ENCODE measurements around the gene PITRM1. TPM values are rescaled to one million over a fixed set of nuclear protein-coding genes. Genes with fewer than 3 reads are reported as not detected.

Gene PITRM1
- total RNA-seq, 4 donors from 2014 or later: 67.6 to 107 (median 74.0) TPM

GRCh38 chr10:3129581-3130340, 42.8 kb downstream of the PITRM1 start:
- ATAC-seq (ENCODE audit: low FRiP score) (peak; percentile 3), DNase-seq (ENCODE audit: low spot score) (no peak)
- TF ChIP-seq, protein P1, sequence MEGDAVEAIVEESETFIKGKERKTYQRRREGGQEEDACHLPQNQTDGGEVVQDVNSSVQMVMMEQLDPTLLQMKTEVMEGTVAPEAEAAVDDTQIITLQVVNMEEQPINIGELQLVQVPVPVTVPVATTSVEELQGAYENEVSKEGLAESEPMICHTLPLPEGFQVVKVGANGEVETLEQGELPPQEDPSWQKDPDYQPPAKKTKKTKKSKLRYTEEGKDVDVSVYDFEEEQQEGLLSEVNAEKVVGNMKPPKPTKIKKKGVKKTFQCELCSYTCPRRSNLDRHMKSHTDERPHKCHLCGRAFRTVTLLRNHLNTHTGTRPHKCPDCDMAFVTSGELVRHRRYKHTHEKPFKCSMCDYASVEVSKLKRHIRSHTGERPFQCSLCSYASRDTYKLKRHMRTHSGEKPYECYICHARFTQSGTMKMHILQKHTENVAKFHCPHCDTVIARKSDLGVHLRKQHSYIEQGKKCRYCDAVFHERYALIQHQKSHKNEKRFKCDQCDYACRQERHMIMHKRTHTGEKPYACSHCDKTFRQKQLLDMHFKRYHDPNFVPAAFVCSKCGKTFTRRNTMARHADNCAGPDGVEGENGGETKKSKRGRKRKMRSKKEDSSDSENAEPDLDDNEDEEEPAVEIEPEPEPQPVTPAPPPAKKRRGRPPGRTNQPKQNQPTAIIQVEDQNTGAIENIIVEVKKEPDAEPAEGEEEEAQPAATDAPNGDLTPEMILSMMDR (IDR thresholded peaks at IDR 0.05): no peak

DNA sequence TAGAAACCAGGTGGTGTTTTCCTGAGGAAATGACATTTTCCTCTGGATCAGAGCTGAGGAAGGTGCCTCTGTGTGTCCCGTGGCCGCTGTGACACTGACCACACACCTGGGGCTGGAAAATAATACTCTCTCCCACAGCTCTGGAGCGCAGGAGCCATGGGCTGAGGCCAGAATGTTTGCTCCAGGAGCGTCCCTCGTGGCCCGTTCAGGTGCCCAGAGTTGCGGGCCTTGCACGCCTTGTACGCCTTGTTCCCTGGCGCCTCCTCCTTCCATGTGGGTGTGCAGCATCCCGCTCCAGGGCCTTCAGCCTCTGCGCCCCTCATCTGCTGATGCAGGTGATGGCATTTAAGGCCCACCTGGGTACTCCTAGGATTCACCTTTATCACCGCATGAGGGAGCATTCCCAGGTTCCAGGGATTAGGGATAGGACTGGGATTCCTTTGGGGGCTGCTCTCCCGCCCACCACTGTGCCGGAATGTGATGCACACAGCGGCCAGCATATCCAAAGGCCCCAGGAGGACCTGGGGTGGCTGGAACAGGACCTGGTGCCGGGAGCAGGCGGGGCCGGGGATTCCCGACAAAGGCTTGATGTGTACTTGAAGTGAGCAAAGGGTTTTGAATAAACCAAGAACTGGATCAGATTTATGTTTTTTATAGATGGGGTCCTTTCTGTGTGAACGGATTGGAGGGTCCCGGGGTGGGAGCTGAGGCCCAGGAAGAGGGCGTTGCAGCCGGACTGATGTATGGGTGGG, 44.0 kb downstream of the PITRM1 start:
- TF ChIP-seq, protein P1 (IDR thresholded peaks at IDR 0.05): no peak
- ATAC-seq (ENCODE audit: low FRiP score): no peak
- no peak for DNase-seq (ENCODE audit: low spot score)

DNA sequence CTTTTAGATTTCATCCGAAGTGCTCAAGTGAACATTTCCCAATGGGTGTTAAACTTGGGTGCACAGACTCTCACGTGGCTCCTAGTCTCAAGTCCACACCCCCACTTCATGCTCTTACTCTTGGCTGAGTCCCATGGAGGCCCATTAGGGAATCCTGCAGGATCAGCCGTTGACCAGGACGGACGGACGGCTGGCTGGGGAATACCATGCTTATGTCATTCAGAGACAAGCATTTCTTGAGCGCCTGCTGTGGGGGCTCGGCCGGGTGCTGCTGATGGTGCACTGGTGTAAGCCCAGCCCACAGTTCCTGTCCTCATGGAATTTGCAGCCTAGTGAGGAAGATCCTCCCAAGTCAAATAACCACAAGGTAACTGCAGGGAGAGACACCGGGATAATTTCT, 44.7 kb downstream of the PITRM1 start:
- ATAC-seq (ENCODE audit: low FRiP score) (no peak), DNase-seq (ENCODE audit: low spot score) (no peak)
- TF ChIP-seq, protein P1 (IDR thresholded peaks at IDR 0.05): no peak

DNA sequence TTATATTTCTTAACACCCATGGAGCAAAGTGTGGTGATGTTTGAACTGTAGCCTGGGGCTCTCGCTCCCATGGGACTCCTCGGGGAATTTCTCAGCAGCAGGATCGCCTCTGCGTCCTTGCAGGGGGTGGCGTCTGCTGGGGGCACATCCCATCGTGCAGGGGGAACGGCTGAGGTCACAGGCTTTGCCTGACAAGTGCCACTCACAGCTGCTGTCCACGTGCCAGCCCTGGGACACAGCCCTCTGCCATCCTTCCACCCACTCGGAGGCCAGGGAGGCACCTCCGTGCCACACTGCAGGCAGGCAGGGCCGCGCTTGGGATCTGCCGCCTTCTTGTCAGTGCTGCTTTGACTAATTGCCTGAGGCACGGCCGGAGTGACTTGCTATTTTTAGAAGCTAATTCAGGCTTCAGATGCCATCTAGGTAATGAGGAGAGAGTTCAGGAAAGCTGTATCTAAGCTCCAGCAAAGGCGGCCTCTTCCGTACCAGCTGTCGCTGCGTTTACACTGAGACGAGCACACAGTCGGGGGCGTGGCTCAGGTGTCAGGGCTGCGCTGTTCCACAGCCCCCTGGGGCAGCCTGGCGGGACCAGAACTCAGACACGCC, 45.7 kb downstream of the PITRM1 start:
- no peak for DNase-seq (ENCODE audit: low spot score)
- no peak for ATAC-seq (ENCODE audit: low FRiP score)
- TF ChIP-seq, protein P1 (IDR thresholded peaks at IDR 0.05): no peak

- DNase-seq (ENCODE audit: low spot score) (no peak), ATAC-seq (ENCODE audit: low FRiP score) (no peak)
- TF ChIP-seq, protein P1 (IDR thresholded peaks at IDR 0.05): no peak
These were observed 46.3 kb downstream of the PITRM1 start for GRCh38 chr10:3126249-3126648.

- ATAC-seq (ENCODE audit: low FRiP score) (no peak), DNase-seq (ENCODE audit: low spot score) (no peak)
- TF ChIP-seq, protein P1 (IDR thresholded peaks at IDR 0.05): no peak
These were observed 46.9 kb downstream of the PITRM1 start for GRCh38 chr10:3125527-3126170.

All from omental fat pad (tissue), 4 donors.